GM19438 (cell line): Measurements from ENCODE around the gene DCTN5.
"Not testable (repeated sequence)": the region's sequence is repeated elsewhere in the genome, so short reads cannot be mapped to it uniquely, and the experiment has no call there.

Source experiments
- ATAC-seq: cut with Tn5 transposase; IDR thresholded peaks from one replicate; pipeline ENCODE4 v1.9.1; 2021; ENCODE audit warnings: low read depth; ENCODE audit not compliant: unreplicated experiment

DCTN5 gene

DNA sequence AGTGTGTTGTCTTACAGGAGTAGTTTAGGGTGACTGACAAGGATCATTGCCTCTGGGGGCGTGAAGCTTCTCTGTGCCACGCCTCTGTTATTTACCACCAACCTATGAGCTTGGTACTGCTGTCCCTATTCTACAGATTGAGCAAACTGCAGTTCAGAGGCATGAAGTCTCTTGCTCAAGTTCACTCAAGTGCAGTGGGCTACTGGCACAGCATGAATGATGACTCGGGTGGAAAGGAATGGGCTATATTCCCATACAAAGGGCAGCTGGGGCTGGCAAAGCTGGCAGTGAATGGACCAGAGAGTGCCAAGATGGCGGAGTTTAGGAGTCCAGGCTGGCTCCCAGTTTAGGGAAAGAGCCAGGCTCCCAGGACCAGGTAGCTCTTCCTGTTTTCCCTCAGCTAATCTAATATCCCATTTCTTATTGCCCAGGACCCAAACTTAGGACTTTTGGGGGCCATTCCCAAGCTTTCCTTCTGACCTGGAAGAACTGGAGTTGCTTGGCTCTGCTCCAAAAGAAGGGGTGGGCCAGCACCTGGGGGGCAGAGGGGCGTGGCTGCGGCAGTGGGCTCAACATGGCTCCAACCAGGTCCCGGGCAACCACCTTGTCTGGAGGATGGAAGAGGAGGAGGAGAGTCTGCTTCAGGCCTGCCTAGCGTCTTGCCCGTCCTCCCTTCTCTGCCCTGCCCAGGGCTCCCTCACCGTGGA, 50.4 kb downstream of the DCTN5 start:
- ATAC-seq = no peak

DNA sequence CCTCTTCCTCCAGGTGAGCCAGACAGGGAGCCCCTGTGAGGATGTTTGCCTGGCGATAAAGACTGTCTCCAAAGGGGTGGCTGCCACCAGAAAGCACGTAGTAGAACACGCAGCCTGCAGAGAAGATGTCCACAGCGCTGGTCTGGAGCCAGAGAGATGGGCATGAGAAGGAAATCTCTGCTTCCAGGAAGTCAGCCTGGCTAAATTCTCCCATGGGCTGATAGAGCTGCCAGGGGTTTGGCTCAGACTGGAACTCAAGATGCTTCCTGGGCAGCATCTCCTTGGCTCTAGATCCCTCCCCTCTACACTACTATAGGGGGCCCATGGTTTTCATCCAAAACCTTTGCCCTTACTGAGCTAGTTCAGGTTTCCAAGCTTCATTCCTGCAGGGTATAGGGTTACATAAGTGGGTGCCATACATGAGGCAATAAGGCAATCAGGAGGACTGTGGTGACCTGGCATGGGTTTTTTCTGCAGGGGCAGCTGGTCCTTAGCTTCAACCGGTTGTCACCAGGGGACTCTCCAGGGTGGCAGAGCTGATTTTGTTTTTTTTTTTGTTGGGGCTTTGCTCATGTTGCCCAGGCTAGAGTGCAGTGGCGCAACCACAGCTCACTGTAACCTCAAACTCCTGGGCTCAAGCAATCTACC, 51.0 kb downstream of the DCTN5 start:
- no peak for ATAC-seq

DNA sequence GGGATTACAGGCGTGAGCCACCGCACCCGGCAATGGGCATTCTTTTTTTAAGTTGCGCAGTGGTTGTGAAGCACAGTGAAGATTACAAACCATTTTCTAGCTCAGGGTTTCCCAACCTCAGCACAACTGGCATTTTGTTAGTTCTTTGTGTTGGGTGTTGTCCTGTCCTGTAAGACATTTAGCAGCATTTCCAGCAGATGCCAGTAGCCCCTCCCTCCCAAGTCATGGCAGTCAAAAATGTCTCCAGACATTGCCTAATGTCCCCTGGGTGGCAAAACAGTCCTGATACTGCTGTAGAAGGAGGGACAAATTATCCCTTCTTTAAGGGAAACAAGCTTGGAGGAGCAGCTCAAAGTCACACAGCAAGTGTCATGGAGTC, 53.0 kb downstream of the DCTN5 start:
- ATAC-seq = no peak

GRCh38 chr16:23694644-23695373, 53.5 kb downstream of the DCTN5 start:
- ATAC-seq = no peak

DNA sequence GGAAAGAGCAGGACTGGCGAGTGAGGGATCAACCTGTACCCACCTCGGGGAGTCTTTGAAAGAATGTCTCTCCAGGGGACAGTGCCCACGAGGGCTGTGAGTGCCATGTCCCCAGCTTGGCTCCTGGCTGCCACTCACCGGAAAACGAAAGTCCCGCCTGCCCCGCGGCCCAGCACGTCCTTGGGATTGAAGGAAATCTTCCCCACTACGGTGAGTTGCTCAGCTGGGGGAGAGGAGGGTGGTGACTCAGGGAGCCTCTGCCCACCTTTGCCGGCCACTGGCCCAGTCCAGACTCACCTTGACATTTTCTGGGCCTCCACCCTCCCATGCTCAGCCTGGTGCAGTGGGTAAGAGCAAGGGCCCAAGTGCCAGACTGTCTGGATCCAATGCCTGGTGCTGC, 54.5 kb downstream of the DCTN5 start:
- ATAC-seq = no peak

DNA sequence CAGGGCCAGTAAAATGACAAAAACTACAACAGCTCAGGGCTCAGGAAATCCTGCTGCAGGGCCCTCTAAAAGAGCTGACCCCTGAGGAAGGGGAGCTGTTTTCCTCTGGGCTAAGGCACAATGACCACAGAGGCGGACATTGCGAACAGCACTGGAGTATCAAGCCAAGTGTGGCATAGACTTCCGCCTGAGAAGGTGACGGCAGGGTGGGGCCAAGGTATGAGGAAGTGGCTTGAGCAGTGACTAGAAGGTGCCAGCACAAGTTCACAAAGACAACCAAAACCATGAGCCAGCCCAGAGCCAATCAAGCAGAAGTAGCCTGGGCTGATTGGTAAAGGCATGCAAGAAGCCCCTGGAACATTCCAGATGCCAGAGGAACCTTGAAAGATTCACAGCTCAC, 57.8 kb downstream of the DCTN5 start:
- no peak for ATAC-seq

DNA sequence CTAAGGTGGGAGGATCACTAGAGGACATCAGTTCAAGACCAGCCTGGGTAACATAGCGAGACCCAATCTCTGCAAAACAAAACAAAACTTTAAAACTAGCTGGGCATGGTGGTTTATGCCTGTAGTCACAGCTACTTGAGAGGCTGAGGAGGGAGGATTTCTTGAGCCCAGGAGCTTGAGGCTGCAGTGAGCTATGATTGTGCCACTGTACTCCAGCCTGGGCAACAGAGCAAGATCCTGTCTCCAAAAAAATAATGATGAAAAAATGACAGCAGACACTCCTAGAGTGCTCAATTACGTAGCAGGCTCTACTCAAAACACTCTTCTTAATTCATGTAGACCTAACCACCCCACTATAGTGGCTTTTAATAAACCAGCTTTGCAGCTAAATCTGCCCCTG, 58.8 kb downstream of the DCTN5 start:
- ATAC-seq = no peak

- ATAC-seq = no peak
Observed at GRCh38 chr16:23700509-23700908, 59.2 kb downstream of the DCTN5 start.

GRCh38 chr16:23701045-23701444, 59.8 kb downstream of the DCTN5 start:
- no peak for ATAC-seq

DNA sequence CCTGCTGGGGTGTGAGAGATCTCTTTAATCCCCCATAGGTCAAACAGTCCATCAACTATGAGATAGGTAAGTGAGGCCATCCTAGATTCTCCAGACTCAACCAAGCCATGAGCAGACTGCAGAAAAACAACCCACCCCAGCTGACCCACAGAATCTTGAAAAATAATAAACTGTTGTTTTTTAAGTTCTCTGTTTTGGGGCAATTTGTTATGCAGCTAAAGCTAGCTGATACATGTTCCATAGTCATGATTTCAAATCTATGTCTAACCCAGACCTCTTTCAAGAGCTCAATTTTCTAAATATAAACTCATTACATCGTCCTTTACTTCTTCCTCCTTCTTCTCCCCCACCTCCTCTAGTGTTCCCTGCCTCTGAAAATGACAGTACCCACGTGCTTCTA, 61.7 kb downstream of the DCTN5 start:
- ATAC-seq = no peak

- ATAC-seq = no peak
Observed at GRCh38 chr16:23704772-23705516, 63.7 kb downstream of the DCTN5 start.

DNA sequence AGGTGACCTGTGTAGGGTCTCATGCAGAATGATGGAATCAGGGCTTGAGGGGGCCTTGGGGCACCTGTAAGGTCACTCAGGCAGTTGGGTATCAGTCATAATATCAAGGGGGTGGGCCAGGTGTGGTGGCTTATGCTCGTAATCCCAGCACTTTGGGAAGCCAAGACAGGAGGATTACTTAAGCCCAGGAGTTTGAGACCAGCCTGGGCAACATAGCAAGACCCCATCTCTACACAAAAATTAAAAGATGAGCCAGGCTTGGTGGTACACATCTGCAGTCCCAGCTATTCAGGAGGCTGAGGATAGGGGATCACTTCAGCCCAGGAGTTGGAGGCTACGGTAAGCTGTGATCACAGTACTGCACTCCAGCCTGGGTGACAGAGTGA, 64.2 kb downstream of the DCTN5 start:
- ATAC-seq = no peak

GRCh38 chr16:23706439-23706838, 65.2 kb downstream of the DCTN5 start:
- ATAC-seq = no peak

DNA sequence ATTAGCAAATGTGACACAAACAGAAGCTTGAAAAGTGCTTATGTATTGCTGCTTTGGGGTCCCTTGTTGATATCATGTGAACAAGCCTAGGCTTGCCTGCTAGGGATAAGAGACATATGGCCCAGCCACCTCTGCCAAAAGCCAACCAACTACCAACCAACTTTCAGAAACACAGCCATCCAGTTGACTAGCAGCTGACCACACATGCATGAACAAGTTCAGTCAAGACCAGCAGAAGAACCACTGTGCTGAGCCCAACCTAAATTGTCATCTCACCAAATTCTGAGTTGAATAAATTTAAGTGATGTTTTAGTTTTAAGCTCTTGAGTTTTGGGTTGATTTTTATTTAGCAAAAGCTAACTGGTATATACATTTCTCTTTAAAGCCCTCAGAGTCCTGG, 68.3 kb downstream of the DCTN5 start:
- no peak for ATAC-seq

- ATAC-seq = no peak
Observed at GRCh38 chr16:23710008-23710407, 68.7 kb downstream of the DCTN5 start.

DNA sequence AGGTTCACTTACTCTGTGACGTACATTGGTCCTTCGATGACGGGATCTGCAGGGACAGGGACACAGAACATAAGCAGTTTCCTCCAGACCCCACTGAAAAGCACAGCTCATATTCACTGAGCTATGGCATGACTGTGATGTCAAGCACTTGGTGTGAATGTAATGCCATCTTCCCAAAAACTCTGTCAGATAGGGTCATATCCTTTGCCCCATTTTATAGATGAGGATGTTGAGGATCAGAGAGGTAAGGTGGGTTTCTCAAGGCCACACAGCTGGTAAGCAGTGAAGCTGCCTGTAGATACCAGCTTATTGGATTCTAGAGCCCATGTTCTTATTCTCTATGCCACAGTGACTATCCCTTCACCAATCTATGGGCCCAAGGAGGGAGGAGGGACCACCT, 69.2 kb downstream of the DCTN5 start:
- ATAC-seq = no peak

GRCh38 chr16:23711785-23712184, 70.5 kb downstream of the DCTN5 start:
- ATAC-seq = no peak

GRCh38 chr16:23712976-23713375, 71.7 kb downstream of the DCTN5 start, which contains the start of gene ERN2:
Gene ERN2 (minus strand): TSS chr16:23713222. CDS start chr16:23713187, 35 bp downstream.
- ATAC-seq = no peak

GRCh38 chr16:23716484-23716883, 75.2 kb downstream of the DCTN5 start:
- no peak for ATAC-seq

GRCh38 chr16:23722613-23723240, 81.5 kb downstream of the DCTN5 start:
- ATAC-seq = not testable (repeated sequence)
